Glomerular endothelial cell (primary cell): Measurements from ENCODE around the gene NPSR1. TPM values are rescaled to one million over a fixed set of nuclear protein-coding genes. Genes with fewer than 3 reads are reported as not detected.
"Not testable (repeated sequence)": the region's sequence is repeated elsewhere in the genome, so short reads cannot be mapped to it uniquely, and the experiment has no call there.

Source experiments
- DNase-seq: peaks from one replicate; pipeline ENCODE4 v3.0.0-alpha.2; 2011; ENCODE audit warnings: low read depth, low spot score; ENCODE audit errors: extremely low read depth
- total RNA-seq: library from RNA; depleted of rRNA; stranded (reverse); fragments of >200 nt; gene quantifications from 2 replicates; pipeline ENCODE4 v1.2.3, GENCODE V29; 2015

The NPSR1 gene
- total RNA-seq, 1 donor from 2014 or later, result not detected

GRCh38 chr7:34756025-34756437 is 98.0 kb downstream of the NPSR1 start:
- DNase-seq, result no peak

- DNase-seq, result no peak
Measured at GRCh38 chr7:34756691-34757090, 98.7 kb downstream of the NPSR1 start.

- no peak for DNase-seq
Measured at GRCh38 chr7:34757570-34758110, 99.6 kb downstream of the NPSR1 start.

GRCh38 chr7:34758111-34758601 is 100.1 kb downstream of the NPSR1 start:
- no peak for DNase-seq

GRCh38 chr7:34759477-34760125 is 101.6 kb downstream of the NPSR1 start:
- peak; percentile 27 for DNase-seq

GRCh38 chr7:34760271-34760670 is 102.3 kb downstream of the NPSR1 start:
- DNase-seq, result no peak

GRCh38 chr7:34761206-34761605 is 103.2 kb downstream of the NPSR1 start:
- DNase-seq, result no peak

GRCh38 chr7:34761627-34762026 is 103.6 kb downstream of the NPSR1 start:
- no peak for DNase-seq

- DNase-seq, result no peak
Measured at GRCh38 chr7:34762764-34763163, 104.7 kb downstream of the NPSR1 start.

GRCh38 chr7:34772296-34772938 is 114.4 kb downstream of the NPSR1 start:
- no peak for DNase-seq

- DNase-seq, result no peak
Measured at GRCh38 chr7:34776748-34777358, 118.8 kb downstream of the NPSR1 start.

- DNase-seq, result no peak
Measured at GRCh38 chr7:34780546-34780945, 122.5 kb downstream of the NPSR1 start.

GRCh38 chr7:34787586-34787985 is 129.6 kb downstream of the NPSR1 start:
- DNase-seq, result no peak

GRCh38 chr7:34806831-34807230 is 148.8 kb downstream of the NPSR1 start:
- DNase-seq, result no peak

- DNase-seq, result no peak
Measured at GRCh38 chr7:34807548-34808340, 149.7 kb downstream of the NPSR1 start.

- DNase-seq, result not testable (repeated sequence)
Measured at GRCh38 chr7:34814203-34814842, 156.3 kb downstream of the NPSR1 start.

GRCh38 chr7:34821932-34822558 is 164.0 kb downstream of the NPSR1 start:
- DNase-seq, result no peak

GRCh38 chr7:34823650-34824258 is 165.7 kb downstream of the NPSR1 start:
- no peak for DNase-seq

- no peak for DNase-seq
Measured at GRCh38 chr7:34825221-34825620, 167.2 kb downstream of the NPSR1 start.
